ENCODE data around the gene PAX1. TPM values are rescaled to one million over a fixed set of nuclear protein-coding genes. Genes with fewer than 3 reads are reported as not detected.

PAX1 gene
- total RNA-seq, 4 donors from 2014 or later: not detected

DNA sequence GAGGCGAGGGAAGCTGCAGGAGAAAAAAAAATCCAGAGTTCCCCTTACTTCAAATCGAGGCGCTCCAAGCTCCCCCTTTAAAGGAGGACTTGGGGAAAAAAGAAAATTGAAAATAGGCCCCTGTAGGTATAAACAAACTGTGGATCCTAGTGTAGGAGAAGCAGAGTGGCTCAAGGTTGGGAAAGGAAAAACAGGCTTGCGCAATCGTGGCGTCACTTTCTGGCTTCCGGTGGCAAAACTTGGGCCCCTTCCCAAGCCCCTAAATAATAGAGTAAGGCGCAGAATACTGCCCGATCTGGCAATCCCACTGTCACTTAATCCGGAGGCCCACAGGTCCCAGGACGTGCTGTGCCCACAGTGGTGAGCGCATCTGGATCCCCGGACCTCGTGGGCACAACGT is 8.0 kb downstream of the PAX1 start:
- ATAC-seq (ENCODE audit: low FRiP score): no peak
- no peak for DNase-seq (ENCODE audit: low spot score)

DNA sequence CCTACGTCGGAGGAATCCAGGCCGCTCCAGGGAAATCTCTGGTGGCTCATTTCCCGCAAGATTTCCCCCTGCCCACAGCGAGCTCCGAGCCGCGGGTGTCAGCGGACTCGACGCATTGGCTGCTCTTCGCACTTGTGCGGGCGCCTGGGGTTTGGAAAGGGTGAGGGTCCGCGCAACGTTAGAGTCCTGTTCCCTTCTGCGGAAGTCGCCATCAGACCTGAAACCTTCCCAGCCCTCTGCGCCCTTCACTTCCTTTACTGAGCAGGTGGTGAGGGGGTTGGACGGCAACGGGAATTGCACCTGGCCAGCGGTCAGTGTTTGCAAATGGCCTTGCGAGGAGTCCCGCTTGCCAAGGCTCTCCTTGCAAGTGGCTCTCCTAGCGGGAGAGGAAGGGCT is 8.4 kb downstream of the PAX1 start:
- ATAC-seq (ENCODE audit: low FRiP score): no peak
- DNase-seq (ENCODE audit: low spot score): no peak
- TF ChIP-seq, protein P1, sequence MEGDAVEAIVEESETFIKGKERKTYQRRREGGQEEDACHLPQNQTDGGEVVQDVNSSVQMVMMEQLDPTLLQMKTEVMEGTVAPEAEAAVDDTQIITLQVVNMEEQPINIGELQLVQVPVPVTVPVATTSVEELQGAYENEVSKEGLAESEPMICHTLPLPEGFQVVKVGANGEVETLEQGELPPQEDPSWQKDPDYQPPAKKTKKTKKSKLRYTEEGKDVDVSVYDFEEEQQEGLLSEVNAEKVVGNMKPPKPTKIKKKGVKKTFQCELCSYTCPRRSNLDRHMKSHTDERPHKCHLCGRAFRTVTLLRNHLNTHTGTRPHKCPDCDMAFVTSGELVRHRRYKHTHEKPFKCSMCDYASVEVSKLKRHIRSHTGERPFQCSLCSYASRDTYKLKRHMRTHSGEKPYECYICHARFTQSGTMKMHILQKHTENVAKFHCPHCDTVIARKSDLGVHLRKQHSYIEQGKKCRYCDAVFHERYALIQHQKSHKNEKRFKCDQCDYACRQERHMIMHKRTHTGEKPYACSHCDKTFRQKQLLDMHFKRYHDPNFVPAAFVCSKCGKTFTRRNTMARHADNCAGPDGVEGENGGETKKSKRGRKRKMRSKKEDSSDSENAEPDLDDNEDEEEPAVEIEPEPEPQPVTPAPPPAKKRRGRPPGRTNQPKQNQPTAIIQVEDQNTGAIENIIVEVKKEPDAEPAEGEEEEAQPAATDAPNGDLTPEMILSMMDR (IDR thresholded peaks at IDR 0.05): no peak

More for the DNA sequence above, 8.0 kb downstream of the PAX1 start:
- TF ChIP-seq, protein P1 (IDR thresholded peaks at IDR 0.05): no peak

DNA sequence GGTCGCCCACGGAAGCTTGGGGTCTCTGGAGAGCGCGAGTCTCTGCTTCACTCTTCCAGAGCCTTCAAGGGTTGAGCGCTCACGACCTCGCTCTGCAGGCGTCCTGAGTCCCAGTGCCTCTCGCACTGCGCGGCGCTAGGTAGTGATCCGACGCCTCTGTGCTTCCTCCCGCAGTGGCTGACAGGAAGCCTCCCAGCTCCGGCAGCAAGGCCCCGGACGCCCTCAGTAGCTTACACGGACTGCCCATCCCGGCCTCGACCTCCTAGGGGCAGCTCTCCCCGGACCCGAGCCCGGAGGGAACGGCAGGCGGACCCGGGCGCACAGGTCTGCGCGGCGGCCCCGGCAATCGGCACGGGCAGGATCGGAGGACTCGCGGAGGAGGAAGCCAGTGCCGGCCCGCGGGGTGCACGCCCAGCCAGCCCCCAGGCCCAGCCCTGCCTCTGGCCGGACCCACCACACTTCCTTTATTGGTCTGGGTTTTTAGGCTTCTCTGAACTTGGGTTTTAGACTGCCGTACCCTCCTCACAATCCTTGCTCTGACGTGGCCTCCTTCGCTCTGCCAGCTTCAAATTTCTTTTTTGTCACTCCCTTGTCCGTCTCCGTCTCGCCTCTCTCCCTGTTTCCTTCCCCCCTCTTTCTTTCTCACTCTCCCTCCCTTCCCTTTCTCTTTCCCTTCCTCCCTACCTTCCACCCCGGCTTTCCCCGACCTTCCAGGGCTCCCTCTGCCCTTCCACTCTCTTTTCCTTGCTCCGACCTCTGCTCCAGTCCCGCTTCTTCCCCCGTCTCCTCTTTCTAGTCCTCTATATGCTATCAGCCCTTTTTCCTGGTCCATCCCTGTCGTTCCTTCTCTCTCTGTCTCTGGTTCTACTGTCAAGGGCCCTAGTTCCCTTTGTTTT is 9.1 kb downstream of the PAX1 start:
- DNase-seq (ENCODE audit: low spot score) (no peak), ATAC-seq (ENCODE audit: low FRiP score) (peak; percentile 28)

DNA sequence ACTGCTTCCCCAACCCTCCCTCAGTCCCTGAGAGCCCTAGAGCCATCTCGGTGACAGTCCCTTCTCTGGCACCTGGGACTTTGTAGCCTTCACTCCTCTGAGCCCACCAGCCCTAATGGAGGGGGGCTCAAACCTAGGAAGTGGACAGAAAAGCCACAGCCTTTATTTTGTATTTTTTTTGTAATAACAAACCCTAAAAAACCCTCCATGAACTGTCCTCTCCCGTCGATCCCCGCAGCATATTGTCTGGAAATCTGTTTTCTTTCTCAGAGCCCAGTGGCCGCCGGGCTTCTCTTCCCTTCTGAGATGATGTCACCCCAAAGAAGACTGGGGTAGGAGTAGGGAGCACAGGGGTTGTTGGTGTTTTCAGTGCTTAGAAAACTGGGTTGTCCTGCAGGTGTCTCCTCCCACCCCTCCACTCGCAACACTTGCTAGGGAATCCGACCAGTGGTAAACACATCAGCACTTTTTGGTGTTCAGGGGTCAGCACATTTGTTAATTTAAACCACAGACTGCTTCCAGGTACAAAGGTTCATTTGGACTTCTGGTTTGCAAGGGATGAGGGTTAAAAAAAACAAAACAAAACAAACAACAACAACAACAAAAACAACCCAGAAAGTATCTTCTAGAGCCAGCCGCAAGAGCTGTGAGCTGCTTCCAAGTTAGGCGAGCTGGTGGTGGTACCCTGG is 9.9 kb downstream of the PAX1 start:
- DNase-seq (ENCODE audit: low spot score) (no peak), ATAC-seq (ENCODE audit: low FRiP score) (no peak)

More for the DNA sequence above, 9.1 kb downstream of the PAX1 start:
- TF ChIP-seq, protein P1 (IDR thresholded peaks at IDR 0.05): no peak

DNA sequence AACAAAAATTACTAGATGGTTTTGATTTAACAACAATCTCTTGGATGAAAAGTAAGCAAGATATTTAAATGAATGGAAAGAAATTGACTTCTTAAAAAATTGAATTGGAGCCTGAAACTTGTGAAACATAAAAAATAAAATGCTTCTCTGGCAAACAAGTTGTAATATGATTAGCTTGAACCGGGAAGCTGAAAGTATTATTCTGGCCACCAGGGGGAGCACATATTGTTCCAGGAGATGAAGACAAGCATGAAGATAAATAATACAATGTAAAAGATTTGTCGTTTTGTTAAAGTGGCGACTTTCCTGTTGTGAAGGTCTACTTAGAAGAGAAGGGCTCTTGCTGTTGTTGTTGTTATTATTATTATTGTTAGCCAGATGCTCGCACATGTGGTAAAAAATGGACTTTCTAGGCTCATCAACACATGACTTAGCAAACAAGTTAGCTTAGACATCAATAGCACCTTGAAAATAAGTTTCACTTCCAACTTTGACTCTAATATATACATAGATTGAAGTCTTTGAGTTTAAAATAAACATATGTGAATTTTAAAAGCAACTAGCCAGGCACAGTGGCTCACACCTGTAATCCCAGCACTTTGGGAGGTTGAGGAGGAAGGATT is 14.2 kb downstream of the PAX1 start:
- TF ChIP-seq, protein P1 (IDR thresholded peaks at IDR 0.05): no peak
- DNase-seq (ENCODE audit: low spot score) (peak; percentile 41), ATAC-seq (ENCODE audit: low FRiP score) (no peak)

More for the DNA sequence above, 9.9 kb downstream of the PAX1 start:
- TF ChIP-seq, protein P1 (IDR thresholded peaks at IDR 0.05): no peak

DNA sequence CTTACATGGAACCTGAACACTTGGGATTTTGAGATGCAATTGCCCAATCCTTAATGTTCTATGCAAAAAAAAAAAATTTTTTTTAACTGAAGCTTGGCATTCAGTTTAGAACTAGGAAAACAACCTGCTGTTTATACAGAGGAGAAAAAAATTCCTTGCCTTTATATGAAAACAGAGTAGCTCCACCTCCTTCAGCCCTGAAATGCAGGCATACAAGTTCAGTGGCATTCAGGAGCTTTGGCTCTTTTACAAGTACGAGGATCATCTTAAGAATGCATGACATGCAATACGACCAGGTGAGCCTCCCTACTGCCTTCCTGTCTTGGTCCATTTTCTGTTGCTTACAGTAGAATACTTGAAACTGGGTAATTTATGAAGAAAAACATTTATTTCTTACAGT is 20.4 kb downstream of the PAX1 start:
- no peak for DNase-seq (ENCODE audit: low spot score)
- TF ChIP-seq, protein P1 (IDR thresholded peaks at IDR 0.05): no peak
- no peak for ATAC-seq (ENCODE audit: low FRiP score)
